H1 (cell line): ENCODE measurements around the gene ZDHHC20.

Experiments
- HDAC6 ChIP-seq: IDR thresholded peaks from one replicate; pipeline ENCODE4 v1.7.1; 2012; ENCODE audit warnings: low read depth, mild to moderate bottlenecking, inconsistent platforms, low read length, moderate library complexity
- NRF1 ChIP-seq: IDR thresholded peaks from 2 replicates; pipeline ENCODE4 v1.6.1; 2011; ENCODE audit warnings: mild to moderate bottlenecking, low read depth, low read length, improper control_type of control experiment
- SIN3A ChIP-seq, 2 experiments: IDR thresholded peaks in 1 of 2; conservative IDR thresholded peaks in 1 of 2; 2 replicates each; pipeline ENCODE4 v1.6.1; 2011 to 2012; ENCODE audit warnings: low read length in 2 of 2, improper control_type of control experiment in 1 of 2, low read depth in 1 of 2, mild to moderate bottlenecking in 1 of 2

DNA sequence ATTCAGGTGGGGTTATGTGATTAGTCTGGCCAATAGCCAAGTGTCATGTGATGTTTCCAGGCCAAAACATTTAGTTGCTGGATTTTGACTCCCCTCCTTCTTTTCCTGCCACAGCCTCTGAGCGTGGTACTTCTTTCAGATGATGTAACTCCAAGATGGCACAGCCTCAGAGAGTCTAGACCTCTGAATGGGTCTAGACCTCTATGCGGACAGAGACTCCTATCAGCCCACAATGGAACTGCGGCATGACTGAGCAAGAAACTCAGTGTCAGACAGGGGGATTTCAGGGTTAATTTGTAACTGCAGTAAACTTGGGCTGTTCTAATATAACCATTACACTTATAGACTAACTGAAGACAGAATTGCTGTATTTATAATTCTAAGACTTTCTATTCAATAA is 42.6 kb upstream of the ZDHHC20 start:
- TF ChIP-seq SIN3A (conservative IDR thresholded peaks at IDR 0.05 in 1 of 2, IDR thresholded peaks at IDR 0.05 in 1 of 2; ENCODE audit: low read depth in 1 of 2, low read length in 2 of 2) (no peak), NRF1 (no peak), HDAC6 (no peak)
